Measurements from ENCODE around the gene CHMP1B.
"Not testable (repeated sequence)": the region's sequence is repeated elsewhere in the genome, so short reads cannot be mapped to it uniquely, and the experiment has no call there.

CHMP1B gene

DNA sequence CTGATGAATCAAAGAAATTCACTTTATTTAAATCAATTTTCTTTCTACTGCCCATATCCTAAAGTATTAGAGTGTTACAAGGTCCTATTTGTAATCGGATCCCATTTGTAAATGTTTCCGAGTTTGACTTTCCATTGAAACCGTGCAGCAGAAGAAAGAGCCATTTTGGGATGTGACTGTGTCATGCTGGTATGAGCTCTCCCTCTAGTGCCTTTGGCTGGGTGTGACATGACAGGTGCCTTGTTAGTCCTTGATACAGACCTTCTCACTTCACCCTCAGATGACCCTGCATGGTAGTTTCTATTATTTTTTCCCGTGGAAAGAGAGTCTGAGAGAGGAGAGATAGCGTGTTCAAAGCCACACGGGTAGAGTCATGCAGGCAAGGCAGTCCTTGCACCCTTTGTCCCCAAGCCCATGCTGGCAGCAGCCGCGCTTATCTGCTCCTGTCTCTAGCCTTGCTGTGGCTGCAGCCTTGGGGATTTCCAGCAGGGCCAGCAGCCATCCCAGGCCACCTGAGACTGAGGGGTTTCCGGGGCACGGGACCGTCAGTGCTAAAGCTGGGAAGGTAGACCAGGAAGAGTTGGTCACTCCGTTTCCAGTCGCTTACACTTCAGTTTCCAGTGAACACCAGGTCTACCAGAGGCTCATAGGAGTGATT is 21.4 kb downstream of the CHMP1B start:
- no peak for DNase-seq

DNA sequence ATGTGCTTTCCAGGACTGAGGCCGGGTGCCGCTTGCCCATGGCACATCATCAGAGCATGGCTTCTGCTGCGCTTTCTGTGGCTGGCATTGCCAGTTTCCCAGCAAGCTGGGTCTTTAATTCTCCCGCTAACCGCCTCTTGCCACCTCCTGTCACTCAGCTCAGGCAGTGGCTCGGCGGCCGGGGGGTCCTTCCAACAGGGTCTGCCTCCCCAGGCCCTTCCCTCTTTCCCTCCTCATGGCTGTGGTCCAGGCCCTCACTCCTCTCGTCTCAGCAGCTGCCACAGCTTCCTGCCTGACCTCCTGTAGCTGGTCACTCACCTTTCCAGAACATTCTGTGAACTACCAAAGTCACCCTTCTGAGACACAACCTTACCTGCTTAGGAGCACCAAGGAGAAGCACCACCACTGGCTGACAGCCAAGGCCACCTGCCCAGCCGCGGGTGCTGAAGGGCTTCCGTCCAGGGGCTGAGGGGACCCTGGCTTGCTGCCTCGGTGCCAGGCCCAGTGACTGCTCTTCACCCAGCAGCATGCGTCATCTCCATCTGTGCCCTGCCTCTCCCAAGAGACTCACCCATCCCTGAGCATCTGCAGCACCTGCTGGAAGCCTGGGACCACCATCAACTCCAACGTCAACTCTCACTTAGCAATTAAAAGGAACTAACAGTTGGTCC is 22.6 kb downstream of the CHMP1B start:
- no peak for DNase-seq

GRCh38 chr18:11874676-11875075 is 23.5 kb downstream of the CHMP1B start:
- no peak for DNase-seq

GRCh38 chr18:11877497-11878135 is 26.4 kb downstream of the CHMP1B start:
- no peak for DNase-seq

DNA sequence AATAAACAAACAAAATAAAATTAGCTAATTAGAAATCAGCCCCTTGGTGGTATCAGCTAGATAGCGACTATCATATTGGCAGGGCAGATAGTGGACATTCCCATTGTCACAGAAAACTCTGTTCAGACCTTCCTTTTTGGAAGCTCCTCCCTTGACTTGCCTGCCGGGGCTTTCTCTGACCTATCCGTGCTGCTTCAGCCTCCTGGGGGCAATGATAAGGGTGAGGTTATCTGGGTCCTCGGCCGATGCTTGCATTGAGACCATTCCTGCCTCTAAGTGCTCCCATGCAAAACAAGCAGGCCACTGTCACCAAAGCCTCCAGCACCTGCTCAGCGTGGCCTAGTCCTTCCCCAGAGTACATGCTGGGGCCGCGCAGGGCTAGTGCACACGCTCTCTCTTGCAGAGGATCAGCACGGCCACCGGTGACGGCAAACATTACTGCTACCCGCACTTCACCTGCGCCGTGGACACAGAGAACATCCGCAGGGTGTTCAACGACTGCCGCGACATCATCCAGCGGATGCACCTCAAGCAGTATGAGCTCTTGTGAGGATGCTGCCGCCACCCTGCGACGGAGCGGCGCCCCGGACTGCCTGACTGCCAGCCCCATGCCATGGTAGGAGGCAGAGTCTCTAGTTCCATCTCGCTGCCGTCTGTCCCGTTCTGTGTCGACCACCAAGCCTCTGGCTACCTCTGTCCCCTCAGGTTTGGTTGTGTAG is 29.5 kb downstream of the CHMP1B start:
- no peak for DNase-seq

DNA sequence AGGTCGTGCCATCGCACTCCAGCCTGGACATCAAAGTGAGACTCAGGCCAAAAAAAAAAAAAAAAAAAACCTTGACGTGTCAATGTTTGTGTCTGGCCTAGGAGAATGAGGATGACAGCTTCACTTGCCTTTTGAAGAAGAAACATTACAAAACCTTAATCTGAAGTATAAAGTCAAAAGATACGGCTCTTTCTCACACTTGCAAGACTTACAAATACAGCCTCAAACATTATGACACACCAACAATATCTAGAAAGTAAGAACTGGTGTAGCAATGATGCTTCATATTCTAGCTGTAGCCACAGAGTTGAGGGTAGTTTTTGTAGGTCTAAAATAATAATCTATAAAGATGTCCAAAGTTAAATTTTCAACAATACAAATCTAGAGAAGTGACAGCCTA is 31.4 kb downstream of the CHMP1B start:
- DNase-seq: no peak

DNA sequence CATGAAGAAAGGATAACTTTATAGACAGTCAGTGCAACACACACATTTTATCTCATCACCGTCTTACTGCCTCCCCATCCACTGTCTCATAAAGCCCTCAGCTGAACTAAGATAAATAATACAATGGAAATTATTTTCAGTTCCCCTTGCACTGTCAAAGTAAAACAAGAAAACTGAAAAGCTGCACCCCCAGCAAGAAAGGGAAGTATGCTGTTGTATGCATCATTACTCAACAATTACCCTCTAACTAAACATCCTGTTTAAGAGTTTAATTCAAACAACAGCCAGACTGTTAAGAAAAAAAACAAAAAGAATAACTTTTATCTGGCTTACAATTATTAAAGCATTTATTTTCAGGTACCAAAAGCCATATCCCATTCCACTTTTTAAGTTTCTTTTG is 31.9 kb downstream of the CHMP1B start:
- no peak for DNase-seq

DNA sequence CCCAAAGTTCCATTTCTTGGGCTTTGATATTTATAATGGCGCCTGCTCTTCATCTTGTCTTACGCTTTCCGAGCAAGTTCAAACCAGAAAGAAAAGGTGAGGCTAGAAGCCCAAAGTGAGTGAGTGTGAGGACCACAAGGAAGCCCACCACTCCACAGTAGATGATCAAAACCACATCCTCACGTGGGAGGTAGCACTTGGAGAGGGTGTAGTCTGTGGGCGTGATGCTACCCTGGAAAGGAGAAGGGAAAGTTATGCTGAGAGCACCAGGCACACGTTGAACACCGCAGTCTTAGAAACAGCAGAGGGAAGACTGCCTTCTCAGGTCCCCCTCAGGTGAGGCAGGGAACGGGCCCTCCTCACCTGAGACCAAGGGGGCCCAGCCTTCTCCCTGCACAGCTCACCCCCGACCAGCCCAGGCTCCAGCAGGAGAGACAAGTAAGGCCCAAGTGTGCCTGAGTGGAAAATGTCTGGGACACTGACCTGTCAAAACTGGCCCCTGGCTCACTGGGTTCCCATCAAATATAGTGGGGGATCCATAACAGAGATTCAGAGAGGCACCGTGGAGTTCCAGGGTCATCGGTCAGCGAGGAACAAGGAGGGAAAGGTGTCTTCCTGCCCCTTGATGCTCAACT is 33.3 kb downstream of the CHMP1B start:
- DNase-seq: no peak

- DNase-seq: peak in 7 of 14 donors; percentile 7 to 47 (median 31)
These were observed 34.2 kb downstream of the CHMP1B start for GRCh38 chr18:11885278-11885947.

DNA sequence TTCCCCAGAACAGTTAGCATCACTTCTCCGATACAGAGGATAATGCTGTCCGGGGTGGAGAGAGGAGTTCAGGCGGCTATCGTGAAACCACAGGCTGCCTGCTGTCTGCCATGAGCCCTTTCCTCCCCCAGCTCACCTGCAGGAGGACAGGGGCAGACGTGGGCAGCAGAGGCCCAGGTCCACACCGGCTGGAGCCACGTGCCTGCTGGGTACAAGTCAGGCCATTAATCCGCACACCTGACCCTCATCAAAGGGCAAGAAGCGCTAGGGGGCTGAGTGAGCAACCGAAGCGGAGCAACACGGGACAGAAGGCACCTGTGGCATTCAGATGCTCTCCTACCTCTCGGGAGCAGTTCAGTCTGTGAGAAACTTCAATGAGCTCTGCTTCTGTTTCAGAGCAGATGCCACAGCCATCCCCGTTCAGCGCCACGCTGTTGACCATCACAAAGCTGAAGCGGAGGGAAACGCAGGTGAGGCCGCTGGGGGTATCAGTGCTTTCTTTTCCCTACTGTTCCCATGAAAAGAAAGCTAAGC is 35.4 kb downstream of the CHMP1B start:
- DNase-seq: no peak

DNA sequence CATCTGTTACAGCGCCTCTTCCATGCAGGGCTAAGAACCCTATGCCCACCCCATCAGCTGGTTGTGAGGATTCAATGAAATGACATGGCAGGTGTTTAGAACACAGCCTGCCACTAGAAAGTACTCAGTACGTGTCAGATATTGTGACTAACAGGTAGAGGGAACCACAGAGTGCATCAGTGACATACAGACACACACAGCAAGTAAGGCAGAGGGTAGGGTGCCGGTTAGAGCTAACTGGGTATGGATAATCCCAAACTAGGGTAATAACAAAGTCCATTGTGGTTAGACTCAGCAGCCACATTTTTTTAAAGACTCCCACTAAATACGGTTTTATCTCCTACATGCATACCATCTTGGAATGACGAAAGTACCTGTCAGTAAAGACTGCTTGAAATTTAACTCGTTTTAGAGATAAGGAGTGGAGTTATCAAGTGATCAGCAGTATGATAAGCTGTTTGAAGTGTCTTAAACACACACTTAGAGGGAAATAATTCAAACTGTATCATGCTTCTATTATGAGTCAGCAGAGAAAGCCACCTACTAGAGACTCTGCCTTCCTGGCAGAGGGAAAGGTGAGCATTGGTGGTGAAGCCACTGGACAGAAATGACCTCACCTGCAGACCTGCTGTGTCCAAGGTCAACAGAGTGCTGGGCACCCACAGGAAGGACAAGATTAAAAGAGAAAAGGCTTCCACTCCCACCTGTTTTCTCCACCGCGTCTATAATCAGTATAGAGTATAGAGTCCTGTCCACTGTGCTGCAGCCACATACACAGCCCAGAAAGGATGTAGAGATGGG is 36.3 kb downstream of the CHMP1B start:
- no peak for DNase-seq

GRCh38 chr18:11888726-11889125 is 37.5 kb downstream of the CHMP1B start:
- no peak for DNase-seq

GRCh38 chr18:11889284-11889683 is 38.1 kb downstream of the CHMP1B start:
- DNase-seq: no peak

GRCh38 chr18:11891737-11892136 is 40.5 kb downstream of the CHMP1B start:
- no peak for DNase-seq

DNA sequence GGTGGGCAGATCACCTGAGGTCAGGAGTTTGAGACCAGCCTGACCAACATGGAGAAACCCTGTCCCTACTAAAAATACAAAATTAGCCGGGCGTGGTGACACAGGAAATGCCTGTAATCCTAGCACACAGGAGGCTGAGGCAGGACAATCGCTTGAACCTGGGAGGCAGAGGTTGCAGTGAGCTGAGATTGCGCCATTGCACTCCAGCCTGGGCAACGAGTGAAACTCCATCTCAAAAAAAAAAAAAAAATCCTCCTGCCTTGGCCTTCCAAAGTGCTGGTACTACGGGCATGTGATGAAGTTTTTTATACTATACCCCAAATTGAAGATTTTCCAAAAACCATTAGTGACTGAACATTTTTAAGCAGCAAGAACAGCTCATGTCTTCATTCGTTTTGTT is 41.2 kb downstream of the CHMP1B start:
- not testable (repeated sequence) for DNase-seq

- no peak for DNase-seq
These were observed 46.6 kb downstream of the CHMP1B start for GRCh38 chr18:11897781-11898180.

DNA sequence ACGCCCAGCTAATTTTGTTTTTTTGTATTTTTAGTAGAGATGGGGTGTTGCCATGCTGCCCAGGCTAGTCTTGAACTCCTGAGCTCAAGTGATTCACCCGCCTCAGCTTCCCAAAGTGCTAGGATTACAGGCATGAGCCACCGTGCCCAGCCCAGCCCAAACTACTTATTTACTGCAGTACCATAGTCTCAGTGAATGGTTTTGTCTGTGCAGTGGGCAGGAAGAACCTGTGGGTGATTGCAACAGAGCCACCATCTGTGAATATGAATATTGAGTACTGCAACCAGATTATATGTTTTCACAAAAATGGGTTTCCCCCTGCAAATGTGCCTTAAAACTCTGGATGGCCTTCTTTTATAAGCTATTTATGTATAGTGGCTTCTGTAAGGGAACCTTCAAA is 47.9 kb downstream of the CHMP1B start:
- DNase-seq: no peak

DNA sequence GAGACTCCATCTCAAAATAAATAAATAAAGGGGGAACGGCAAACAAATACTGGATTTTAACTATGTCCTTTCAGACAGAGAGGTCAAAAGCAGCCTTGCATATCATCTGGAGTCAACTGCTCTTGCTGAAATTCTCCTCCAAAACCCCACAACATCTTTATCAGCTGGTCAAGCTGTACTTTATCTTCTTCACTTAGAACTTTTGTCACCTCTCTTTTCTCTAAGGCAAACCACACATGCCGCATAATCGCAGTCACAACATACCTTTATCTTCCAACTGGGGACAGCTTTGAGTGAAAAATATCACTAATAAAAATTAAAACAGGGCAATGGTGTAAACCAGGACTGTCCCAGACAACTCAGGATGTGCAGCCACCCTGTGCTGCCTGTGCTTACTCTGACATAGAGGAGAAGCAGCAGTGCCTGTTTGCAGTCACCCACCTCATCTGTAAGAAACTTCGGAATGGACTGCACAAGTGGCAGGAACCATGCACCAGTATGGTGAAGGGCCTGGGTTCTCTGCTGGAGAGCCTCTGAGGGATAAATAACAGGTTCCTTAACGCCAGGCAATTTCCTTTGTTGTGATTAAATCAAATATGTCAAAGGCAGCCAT is 50.7 kb downstream of the CHMP1B start:
- DNase-seq: no peak

DNA sequence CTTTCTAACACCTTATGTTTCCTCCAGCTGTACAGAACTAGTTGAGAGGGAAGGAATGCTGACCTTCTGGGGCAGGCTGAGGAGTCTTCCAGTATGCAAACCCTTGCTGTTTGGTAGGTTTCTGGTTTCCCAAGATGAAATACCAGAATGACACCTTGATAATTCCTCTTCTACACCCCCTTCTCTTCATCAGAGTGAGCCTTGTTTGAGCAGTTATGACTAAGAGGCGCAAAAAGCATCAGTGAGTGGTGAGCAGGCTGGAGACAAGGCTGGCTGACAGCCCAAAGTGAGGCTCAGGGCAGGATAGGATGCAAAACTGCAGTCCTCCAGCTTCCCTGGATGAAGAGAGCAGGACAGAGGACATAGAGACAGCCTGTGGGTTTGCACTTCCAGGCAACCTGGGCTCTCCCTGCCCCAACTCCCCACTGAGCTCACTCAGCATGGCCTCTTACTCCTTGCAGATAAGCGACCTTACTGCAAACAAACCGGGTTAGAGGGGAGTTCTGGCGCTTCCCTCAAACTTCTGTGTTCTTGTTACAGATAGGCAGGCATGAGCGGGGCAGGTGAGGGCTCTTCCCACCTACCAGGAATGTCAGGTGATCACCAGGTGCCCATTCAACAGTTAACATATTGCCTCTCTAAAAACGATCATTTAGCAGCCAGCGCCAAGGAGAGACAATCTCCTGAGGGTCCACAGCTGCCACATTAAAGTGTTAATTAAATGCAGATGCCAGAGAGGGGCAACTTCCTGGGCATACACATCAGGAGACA is 51.5 kb downstream of the CHMP1B start:
- DNase-seq: no peak

Measured in C1 segment of cervical spinal cord (tissue), 14 donors.